Thyroid gland (tissue), 4 donors: ENCODE data around the gene CNOT9.

Source experiments
- CTCF ChIP-seq, 6 experiments: fragments of 200-600 bp in 3 of 6; fragments of 450-650 bp in 3 of 6; sonication (generic) in 3 of 6; IDR thresholded peaks; one replicate each; pipeline ENCODE4 v1.5.1; 2016 to 2019; ENCODE audit warnings: antibody characterized with exemption in 6 of 6, mild to moderate bottlenecking in 2 of 6, inconsistent platforms in 1 of 6, moderate library complexity in 1 of 6
- POLR2A ChIP-seq, 2 donors: fragments of 450-650 bp; IDR thresholded peaks; one replicate each; pipeline ENCODE4 v1.6.1; 2017; ENCODE audit warnings: antibody characterized with exemption in 2 of 2, mild to moderate bottlenecking in 2 of 2, moderate library complexity in 1 of 2

GRCh38 chr2:218585541-218585940 is 16.9 kb downstream of the CNOT9 start:
- no peak for TF ChIP-seq CTCF (IDR thresholded peaks at IDR 0.05)
- no peak for TF ChIP-seq POLR2A (IDR thresholded peaks at IDR 0.05)
